HG02759 (cell line): ENCODE measurements around the gene QRFPR.
"Not testable (repeated sequence)": the region's sequence is repeated elsewhere in the genome, so short reads cannot be mapped to it uniquely, and the experiment has no call there.

ENCODE experiments used
- ATAC-seq: cut with Tn5 transposase; IDR thresholded peaks from one replicate; pipeline ENCODE4 v1.9.1; 2021; ENCODE audit warnings: mild to moderate bottlenecking, moderate library complexity; ENCODE audit not compliant: unreplicated experiment

Gene QRFPR

GRCh38 chr4:121380776-121381462 is at the start of gene QRFPR:
Gene QRFPR (minus strand): TSS chr4:121381018. CDS start chr4:121380647, 371 bp downstream.
- ATAC-seq: no peak

GRCh38 chr4:121428721-121429120 is 47.9 kb upstream of the QRFPR start:
- no peak for ATAC-seq

GRCh38 chr4:121421594-121421993 is 40.8 kb upstream of the QRFPR start:
- ATAC-seq: no peak

- no peak for ATAC-seq
Observed at GRCh38 chr4:121411151-121411744, 30.4 kb upstream of the QRFPR start.

- not testable (repeated sequence) for ATAC-seq
Observed at GRCh38 chr4:121408567-121408966, 27.7 kb upstream of the QRFPR start.

- no peak for ATAC-seq
Observed at GRCh38 chr4:121400632-121401031, 19.8 kb upstream of the QRFPR start.

- no peak for ATAC-seq
Observed at GRCh38 chr4:121397941-121398601, 17.3 kb upstream of the QRFPR start.

- ATAC-seq: no peak
Observed at GRCh38 chr4:121397434-121397833, 16.6 kb upstream of the QRFPR start.

- ATAC-seq: no peak
Observed at GRCh38 chr4:121392426-121393086, 11.7 kb upstream of the QRFPR start.

- no peak for ATAC-seq
Observed at GRCh38 chr4:121390335-121390734, 9.5 kb upstream of the QRFPR start.

GRCh38 chr4:121379276-121379675 is 1.5 kb downstream of the QRFPR start:
- no peak for ATAC-seq

GRCh38 chr4:121377076-121377475 is 3.7 kb downstream of the QRFPR start:
- ATAC-seq: no peak

GRCh38 chr4:121376556-121376955 is 4.3 kb downstream of the QRFPR start:
- no peak for ATAC-seq

GRCh38 chr4:121376097-121376496 is 4.7 kb downstream of the QRFPR start:
- ATAC-seq: no peak

- no peak for ATAC-seq
Observed at GRCh38 chr4:121375262-121375661, 5.6 kb downstream of the QRFPR start.

- ATAC-seq: no peak
Observed at GRCh38 chr4:121373841-121374240, 7.0 kb downstream of the QRFPR start.

- no peak for ATAC-seq
Observed at GRCh38 chr4:121370729-121371325, 10.0 kb downstream of the QRFPR start.

GRCh38 chr4:121360495-121360894 is 20.3 kb downstream of the QRFPR start:
- ATAC-seq: no peak

- ATAC-seq: no peak
Observed at GRCh38 chr4:121358473-121358872, 22.3 kb downstream of the QRFPR start.

- ATAC-seq: no peak
Observed at GRCh38 chr4:121353213-121353612, 27.6 kb downstream of the QRFPR start.

GRCh38 chr4:121344098-121344497 is 36.7 kb downstream of the QRFPR start:
- no peak for ATAC-seq
